ENCODE measurements around the gene TBXT.
"Not testable (repeated sequence)": the region's sequence is repeated elsewhere in the genome, so short reads cannot be mapped to it uniquely, and the experiment has no call there.

TBXT gene, protein sequence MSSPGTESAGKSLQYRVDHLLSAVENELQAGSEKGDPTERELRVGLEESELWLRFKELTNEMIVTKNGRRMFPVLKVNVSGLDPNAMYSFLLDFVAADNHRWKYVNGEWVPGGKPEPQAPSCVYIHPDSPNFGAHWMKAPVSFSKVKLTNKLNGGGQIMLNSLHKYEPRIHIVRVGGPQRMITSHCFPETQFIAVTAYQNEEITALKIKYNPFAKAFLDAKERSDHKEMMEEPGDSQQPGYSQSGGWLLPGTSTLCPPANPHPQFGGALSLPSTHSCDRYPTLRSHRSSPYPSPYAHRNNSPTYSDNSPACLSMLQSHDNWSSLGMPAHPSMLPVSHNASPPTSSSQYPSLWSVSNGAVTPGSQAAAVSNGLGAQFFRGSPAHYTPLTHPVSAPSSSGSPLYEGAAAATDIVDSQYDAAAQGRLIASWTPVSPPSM

GRCh38 chr6:166167801-166168615 lies at the start of gene TBXT:
TBXT (minus strand) TSS chr6:166167851; CDS start chr6:166167591, 260 bp downstream.
- DNase-seq: peak in 1 of 2 donors; percentile 22

- no peak for DNase-seq
These were observed 39.6 kb upstream of the TBXT start for GRCh38 chr6:166207284-166207561.

DNA sequence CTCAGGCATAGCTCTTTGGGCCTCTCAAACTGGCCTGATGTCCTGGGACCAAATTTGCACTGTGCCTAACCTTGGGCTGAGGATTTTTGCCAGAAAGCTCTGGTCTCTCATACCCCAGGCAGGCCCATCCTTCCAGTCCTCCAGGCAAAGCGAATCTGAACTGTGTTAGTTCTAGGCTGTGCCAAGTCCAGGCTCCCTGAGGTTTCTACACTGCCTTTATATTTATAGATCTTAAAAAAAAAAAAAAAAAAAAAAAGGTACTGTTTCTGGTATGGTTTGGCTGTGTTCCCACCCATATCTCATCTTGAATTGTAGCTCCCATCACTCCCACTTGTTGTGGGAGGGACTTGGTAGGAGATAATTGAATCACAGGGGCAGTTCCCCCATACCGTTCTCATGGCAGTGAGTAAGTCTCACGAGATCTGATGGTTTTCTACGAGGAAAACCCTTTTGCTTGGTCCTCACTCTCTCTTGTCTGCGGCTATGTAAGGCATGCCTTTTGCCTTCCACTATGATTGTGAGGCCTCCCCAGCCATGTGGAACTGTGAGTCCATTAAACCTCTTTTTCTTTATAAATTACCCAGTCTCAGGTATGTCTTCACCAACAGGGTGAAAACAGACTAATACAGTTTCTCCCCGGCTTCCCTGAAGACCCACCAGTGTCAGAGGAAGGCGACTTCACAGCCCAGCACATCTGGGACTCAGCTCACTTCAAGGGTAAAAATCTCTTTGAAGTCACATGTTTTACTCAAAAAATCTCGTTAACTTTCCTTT lies 39.0 kb upstream of the TBXT start:
- DNase-seq: no peak

DNA sequence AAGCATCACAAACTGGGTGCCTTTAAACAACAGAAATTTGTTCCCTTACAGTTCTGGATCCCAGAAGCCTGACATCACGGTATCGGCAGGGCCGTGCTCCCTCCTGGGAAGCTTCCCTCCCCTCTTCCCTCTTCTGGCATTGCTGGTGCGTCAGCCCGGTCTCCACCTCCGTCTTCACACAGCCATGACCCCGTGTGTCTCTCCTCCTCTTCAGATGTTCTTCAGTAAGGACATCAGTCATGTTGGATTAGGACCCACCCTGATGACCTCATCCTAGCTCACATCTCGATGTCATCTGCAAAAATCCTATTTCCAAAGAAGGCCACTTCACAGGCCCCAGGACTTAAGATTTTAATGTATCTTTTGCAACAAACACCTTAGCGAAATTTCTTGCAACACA lies 38.4 kb upstream of the TBXT start:
- no peak for DNase-seq

DNA sequence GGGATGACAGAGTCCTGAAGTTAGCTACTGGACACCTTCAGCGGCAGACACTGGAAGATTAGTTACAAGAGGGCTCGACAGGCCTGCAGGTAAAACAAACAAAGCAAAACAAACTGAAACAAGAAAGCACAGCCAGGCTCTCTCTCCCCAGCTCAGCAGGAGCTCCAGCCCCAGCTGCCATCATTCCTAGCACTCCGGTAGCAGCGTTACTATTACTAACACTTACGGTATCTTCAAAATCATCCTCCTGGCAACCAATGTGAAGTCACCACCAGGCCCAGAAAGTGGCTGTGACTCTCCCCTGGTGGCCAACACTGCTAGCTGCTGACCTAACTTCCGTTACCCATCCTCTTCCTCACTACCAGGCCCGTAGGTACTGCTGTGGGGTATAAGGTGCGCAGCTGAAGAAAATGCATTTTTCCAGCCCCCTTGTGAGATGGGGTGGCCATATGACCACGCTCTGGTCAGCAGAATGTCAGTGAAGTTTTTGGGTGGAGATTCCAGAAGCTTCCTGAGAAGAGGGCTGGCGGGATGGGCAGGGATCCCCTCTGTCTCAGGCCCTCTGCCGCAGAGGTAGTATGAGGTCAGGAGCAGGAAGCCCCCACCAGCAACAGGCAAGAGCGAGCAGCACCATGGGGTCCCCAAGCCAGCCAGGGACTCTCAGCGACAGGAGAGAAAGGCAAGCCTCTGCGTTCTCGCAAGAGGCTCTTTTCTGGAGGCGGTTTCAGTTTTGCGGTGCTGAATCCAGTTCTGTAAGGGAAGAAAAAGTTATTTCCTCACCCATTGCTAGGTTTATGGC lies 37.4 kb upstream of the TBXT start:
- no peak for DNase-seq

DNA sequence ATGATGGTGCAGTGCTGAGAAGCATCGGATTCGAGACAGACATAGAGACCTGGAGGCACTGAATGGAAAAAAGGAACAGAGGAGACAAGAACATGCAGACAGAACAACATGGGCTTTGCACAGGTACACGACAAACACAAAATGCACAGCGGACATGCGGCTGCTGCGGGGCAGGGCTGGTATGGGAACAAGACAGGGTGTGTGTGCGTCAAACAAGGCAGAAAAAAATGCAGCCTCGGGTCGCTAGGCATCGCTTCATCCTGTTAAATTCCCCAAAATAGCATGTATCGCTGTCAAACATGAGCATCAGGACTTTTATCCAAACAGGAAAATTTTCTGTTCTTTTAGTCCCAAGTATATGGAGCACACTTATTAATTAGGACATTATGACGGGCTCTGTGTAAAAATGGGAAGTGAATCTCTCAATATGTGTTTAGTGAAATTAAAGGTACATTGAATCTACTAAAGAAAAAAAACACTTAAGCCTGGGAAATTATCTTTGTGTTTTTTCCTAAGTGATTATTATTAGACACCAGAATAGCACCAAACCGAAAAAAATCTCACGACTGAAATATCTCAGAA lies 36.1 kb upstream of the TBXT start:
- DNase-seq: no peak

GRCh38 chr6:166203003-166203640 lies 35.5 kb upstream of the TBXT start:
- DNase-seq: no peak

DNA sequence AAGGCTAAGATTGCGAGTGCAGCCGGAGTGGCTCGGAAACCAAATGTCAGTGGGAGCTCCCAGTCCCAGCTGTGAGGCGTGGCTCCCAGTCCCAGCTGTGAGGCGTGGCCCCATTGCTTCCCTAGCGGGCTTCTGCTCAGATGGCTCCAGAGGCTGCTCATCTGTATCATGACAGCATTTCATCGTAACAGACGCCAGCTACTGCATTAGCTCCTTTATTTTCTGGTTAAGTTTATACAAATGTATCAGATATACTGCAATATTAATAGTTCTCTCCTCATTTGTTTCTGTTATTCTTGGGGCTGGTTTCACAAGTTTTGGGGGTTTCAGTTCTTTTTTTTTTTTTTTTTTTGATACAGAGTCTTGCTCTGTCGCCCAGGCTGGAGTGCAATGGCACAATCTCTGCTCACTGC lies 34.7 kb upstream of the TBXT start:
- no peak for DNase-seq

DNA sequence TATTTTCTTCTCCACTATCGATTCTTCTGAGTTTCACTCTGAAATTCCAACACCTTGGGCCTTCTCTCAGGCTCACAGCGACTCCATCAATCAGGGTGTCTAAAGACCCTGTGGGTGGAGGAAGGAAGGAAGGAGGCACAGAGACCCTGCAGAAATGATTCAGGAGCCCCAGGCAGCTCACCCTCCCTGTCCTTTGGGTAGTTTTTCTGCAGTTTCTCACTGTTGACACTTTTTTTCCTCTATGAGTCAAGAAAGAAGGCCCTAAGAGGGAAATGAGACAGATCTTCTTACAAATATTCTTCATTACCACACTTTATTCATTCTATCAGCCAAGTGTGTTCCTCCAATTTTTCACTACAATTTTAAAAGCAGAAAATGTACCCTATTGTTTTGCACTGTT lies 34.2 kb upstream of the TBXT start:
- DNase-seq: no peak

GRCh38 chr6:166197361-166197760 lies 29.7 kb upstream of the TBXT start:
- DNase-seq: no peak

GRCh38 chr6:166195860-166196238 lies 28.2 kb upstream of the TBXT start:
- no peak for DNase-seq

- DNase-seq: no peak
These were observed 27.5 kb upstream of the TBXT start for GRCh38 chr6:166194914-166195859.

DNA sequence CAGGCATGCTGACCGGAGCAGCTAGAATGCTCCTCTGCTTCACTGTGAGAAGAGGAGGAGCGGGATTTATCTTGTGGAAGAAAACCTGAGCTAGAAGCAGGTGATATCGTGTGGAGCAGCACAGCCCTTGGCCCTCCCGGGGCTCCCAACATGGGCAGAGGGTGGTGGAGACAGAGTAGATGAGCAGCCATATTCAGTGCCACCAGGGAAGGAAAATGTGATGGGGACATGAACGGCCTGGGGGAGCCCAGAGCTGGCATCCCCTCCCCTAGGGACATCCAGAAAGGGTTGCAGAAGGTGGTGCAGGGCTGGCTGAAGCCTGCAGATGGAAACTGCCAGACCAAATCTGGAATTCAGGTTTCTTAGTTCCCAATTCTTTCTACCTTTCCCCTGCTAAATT lies 24.9 kb upstream of the TBXT start:
- no peak for DNase-seq

GRCh38 chr6:166192136-166192535 lies 24.5 kb upstream of the TBXT start:
- DNase-seq: no peak

DNA sequence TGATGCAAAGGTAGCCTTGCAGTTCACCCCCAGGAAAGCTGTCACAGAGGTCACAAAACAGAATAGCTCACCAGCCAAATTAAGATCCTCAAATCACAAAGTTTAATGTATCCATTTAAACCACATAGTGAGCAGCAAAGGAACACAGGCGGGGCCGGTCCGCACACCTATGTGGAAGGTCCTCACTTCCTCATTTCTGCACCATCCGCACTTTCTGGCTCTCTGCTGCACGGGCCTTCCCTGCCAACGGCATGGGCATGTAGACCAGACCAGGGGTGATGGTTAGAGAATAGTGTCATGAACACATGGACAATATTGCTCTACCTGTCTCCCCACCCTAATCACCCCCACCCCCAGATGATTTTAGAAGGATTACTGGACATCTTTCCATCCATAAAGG lies 12.1 kb upstream of the TBXT start:
- no peak for DNase-seq

DNA sequence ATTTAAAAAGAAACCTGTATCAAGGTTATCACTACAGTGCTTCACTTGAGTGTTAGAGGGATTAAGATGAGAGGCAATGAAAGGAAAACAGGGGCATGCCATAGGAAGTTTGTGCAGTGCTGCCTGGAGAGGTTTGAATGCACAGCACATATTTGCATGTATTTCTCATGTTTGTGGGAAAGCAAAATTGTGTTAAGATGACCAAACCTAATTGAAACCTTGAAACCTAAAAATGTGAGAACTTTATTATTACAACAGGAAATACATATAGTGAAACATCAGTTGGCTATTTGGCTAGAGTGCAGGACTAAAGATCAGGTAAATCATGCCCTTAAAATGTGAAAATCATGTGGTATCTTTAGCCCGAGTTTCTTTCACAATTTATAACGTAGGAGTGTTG lies 8.5 kb upstream of the TBXT start:
- DNase-seq: no peak

DNA sequence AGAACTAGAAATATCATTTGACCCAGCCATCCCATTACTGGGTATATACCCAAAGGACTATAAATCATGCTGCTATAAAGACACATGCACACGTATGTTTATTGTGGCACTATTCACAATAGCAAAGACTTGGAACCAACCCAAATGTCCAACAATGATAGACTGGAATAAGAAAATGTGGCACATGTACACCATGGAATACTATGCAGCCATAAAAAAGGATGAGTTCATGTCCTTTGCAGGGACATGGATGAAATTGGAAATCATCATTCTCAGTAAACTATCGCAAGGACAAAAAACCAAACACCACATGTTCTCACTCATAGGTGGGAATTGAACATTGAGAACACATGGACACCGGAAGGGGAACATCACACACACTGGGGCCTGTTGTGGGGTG lies 7.4 kb upstream of the TBXT start:
- DNase-seq: not testable (repeated sequence)

- DNase-seq: no peak
These were observed 6.4 kb upstream of the TBXT start for GRCh38 chr6:166174031-166174430.

DNA sequence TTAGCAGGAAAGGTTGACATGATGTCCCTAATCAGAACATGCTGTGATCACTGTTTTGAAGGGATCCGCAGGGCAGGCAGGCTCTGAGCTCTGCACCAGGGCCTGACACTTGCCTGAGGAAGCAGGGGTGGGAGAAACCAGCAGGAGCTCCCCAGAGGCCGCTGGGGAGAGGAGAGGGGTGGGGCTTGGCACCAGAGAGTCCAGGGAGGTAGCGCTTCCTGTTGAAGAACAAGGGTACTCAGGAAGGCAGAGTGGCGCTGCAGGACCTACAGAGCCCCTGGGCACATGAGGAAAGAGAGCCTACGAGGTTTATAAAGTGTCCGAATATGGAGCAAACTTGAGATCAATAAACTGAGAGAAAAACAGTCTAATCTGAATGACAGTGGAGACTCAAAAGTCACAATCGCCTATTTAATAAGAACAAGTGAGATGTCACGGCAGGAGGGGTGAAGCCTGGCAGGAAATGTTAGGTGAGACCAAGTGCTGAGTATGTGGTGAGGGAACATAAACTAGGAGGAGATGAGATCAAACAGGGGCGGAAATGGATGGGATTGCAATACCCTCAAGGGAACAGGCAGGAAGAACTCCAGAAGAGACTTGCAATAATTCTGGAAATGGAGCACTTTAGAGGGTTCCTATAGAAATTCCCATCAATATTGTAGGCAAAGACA lies 5.8 kb upstream of the TBXT start:
- DNase-seq: no peak

- DNase-seq: no peak
These were observed 4.9 kb upstream of the TBXT start for GRCh38 chr6:166172546-166172945.
